NB4 (cell line): ENCODE results near the gene TRIM36.

Experiments used
- CTCF ChIP-seq: IDR thresholded peaks from one replicate; pipeline ENCODE4 v1.5.1; 2012; ENCODE audit warnings: low read depth, low read length
- POLR2A ChIP-seq: IDR thresholded peaks from 2 replicates; pipeline ENCODE4 v1.6.1; 2011; ENCODE audit warnings: mild to moderate bottlenecking; ENCODE audit not compliant: insufficient read length; ENCODE audit errors: extremely low read depth

- TF ChIP-seq POLR2A (no peak), CTCF (no peak)
These were observed 19.2 kb downstream of the TRIM36 start for GRCh38 chr5:115150512-115150911.
